HG03060 (cell line): Measurements from ENCODE around the gene EPHA7.

ENCODE experiments used
- ATAC-seq: cut with Tn5 transposase; IDR thresholded peaks from one replicate; pipeline ENCODE4 v1.9.1; 2021; ENCODE audit warnings: low read depth, moderate number of reproducible peaks; ENCODE audit not compliant: unreplicated experiment

The EPHA7 gene

GRCh38 chr6:93329301-93330000 is 89.9 kb downstream of the EPHA7 start:
- ATAC-seq, result no peak

GRCh38 chr6:93327857-93328256 is 91.5 kb downstream of the EPHA7 start:
- no peak for ATAC-seq

- no peak for ATAC-seq
Measured at GRCh38 chr6:93325761-93326160, 93.6 kb downstream of the EPHA7 start.

- ATAC-seq, result no peak
Measured at GRCh38 chr6:93323630-93324029, 95.7 kb downstream of the EPHA7 start.

GRCh38 chr6:93322651-93323050 is 96.7 kb downstream of the EPHA7 start:
- ATAC-seq, result no peak

GRCh38 chr6:93319304-93319703 is 100.1 kb downstream of the EPHA7 start:
- no peak for ATAC-seq

GRCh38 chr6:93318121-93318520 is 101.2 kb downstream of the EPHA7 start:
- ATAC-seq, result no peak

- ATAC-seq, result no peak
Measured at GRCh38 chr6:93317592-93317991, 101.8 kb downstream of the EPHA7 start.

GRCh38 chr6:93307505-93308409 is 111.6 kb downstream of the EPHA7 start:
- no peak for ATAC-seq

- ATAC-seq, result no peak
Measured at GRCh38 chr6:93305088-93305487, 114.3 kb downstream of the EPHA7 start.

- no peak for ATAC-seq
Measured at GRCh38 chr6:93304505-93304904, 114.9 kb downstream of the EPHA7 start.

- no peak for ATAC-seq
Measured at GRCh38 chr6:93300661-93301060, 118.7 kb downstream of the EPHA7 start.

- no peak for ATAC-seq
Measured at GRCh38 chr6:93299622-93300021, 119.7 kb downstream of the EPHA7 start.

GRCh38 chr6:93295631-93296030 is 123.7 kb downstream of the EPHA7 start:
- ATAC-seq, result no peak

- no peak for ATAC-seq
Measured at GRCh38 chr6:93294879-93295278, 124.5 kb downstream of the EPHA7 start.

- no peak for ATAC-seq
Measured at GRCh38 chr6:93293872-93294271, 125.5 kb downstream of the EPHA7 start.

GRCh38 chr6:93293460-93293859 is 125.9 kb downstream of the EPHA7 start:
- ATAC-seq, result no peak

GRCh38 chr6:93282521-93283031 is 136.8 kb downstream of the EPHA7 start:
- ATAC-seq, result no peak

GRCh38 chr6:93278241-93278640 is 141.1 kb downstream of the EPHA7 start:
- ATAC-seq, result no peak

GRCh38 chr6:93272896-93273295 is 146.5 kb downstream of the EPHA7 start:
- ATAC-seq, result no peak

GRCh38 chr6:93272211-93272610 is 147.1 kb downstream of the EPHA7 start:
- ATAC-seq, result no peak
